Astrocyte (in vitro differentiated cells and primary cell): ENCODE measurements around the gene PRKCA.

Experiments used
- CTCF ChIP-seq: IDR thresholded peaks from 2 replicates; pipeline ENCODE4 v1.5.1; 2011; ENCODE audit warnings: low read depth, mild to moderate bottlenecking, inconsistent platforms, low read length, moderate library complexity; ENCODE audit not compliant: insufficient read depth
- EZH2 ChIP-seq: IDR thresholded peaks from 2 replicates; pipeline ENCODE4 v1.6.1; 2012; ENCODE audit warnings: mild to moderate bottlenecking, low read length, inconsistent platforms; ENCODE audit not compliant: insufficient read depth

DNA sequence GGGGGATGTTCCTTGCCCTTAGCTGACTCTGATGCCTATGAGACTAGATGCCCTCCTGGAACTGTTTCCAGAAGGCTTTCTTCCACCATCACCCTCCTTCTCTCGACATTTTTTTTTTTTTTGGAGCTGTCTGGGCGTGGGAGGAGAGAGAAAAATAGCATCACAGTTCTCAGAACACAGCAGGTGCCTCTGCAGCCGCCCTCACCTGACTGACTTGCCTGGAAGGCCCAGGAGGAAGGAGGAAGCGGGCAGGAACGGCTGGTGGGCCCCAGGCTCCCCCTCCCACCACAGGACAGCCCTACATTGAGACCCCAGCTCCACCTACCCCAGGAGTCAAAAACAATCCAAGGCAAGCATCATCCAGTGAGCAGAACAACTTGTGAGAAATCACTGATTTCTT lies 512.2 kb downstream of the PRKCA start:
- TF ChIP-seq CTCF (no peak), EZH2 (no peak)
